A549 (cell line): Measurements from ENCODE around the gene CDH2. TPM values are rescaled to one million over a fixed set of nuclear protein-coding genes. Genes with fewer than 3 reads are reported as not detected.

Source experiments
- ATAC-seq, 2 experiments: fragments of 200-7000 bp in 1 of 2; fragments of >200 bp in 1 of 2; cut with Nextera tagmentation in 1 of 2; cut with Tn5 transposase in 1 of 2; 3 replicates each; pipeline versions ENCODE4 v1.8.0 to v1.9.1; 2018 to 2020; ENCODE audit warnings: mild to moderate bottlenecking in 1 of 2, moderate library complexity in 1 of 2
- CTCF ChIA-PET: fragments of 300-600 bp; sonication (Branson Sonifier 250); formaldehyde crosslinking; extraction: SDS; loops from one replicate; lab custom pipeline; 2021; ENCODE audit warnings: antibody characterized with exemption, inconsistent platforms; lab: Yijun Ruan, JAX
- POLR2A ChIA-PET: fragments of 350-600 bp; formaldehyde crosslinking; extraction: SDS; loops from one replicate; lab custom pipeline; 2021; ENCODE audit warnings: antibody characterized with exemption, inconsistent platforms; lab: Yijun Ruan, JAX
- DNase-seq, 2 experiments: peaks; one replicate each; pipeline versions ENCODE4 v3.0.0 to v3.0.0-alpha.2; 2011 to 2016; ENCODE audit warnings: low read depth in 1 of 2, low spot score in 1 of 2
- FAIRE-seq: peaks from 2 replicates; lab custom pipeline; 2011; peaks lifted over from hg19 to GRCh38; lab: Jason Lieb, UNC
- H3K27ac ChIP-seq, 2 experiments: fragments of >200 bp; sonication (Bioruptor Twin); formaldehyde crosslinking; 3 replicates each; pipeline ENCODE4 v1.5.1; 2016 to 2017
- H3K4me1 ChIP-seq: fragments of >200 bp; sonication (Bioruptor Twin); formaldehyde crosslinking; 3 replicates; pipeline ENCODE4 v1.6.1; 2016
- H3K4me2 ChIP-seq: fragments of >200 bp; sonication (Bioruptor Twin); formaldehyde crosslinking; 3 replicates; pipeline ENCODE4 v1.6.1; 2016
- H3K4me3 ChIP-seq: fragments of >200 bp; sonication (Bioruptor Twin); formaldehyde crosslinking; 3 replicates; pipeline ENCODE4 v1.5.1; 2016
- H3K9me3 ChIP-seq: fragments of >200 bp; sonication (Bioruptor Twin); formaldehyde crosslinking; 3 replicates; pipeline ENCODE4 v1.6.1; 2016
- BCL3 ChIP-seq: fragments of >200 bp; sonication (Bioruptor Twin); formaldehyde crosslinking; IDR thresholded peaks from 3 replicates; pipeline ENCODE4 v1.6.1; 2016
- CBX2 ChIP-seq: fragments of 200-600 bp; sonication (generic); IDR thresholded peaks from 2 replicates; pipeline ENCODE4 v1.6.1; 2016; ENCODE audit warnings: low read depth, mild to moderate bottlenecking, borderline replicate concordance
- CBX8 ChIP-seq: fragments of 200-600 bp; sonication (generic); IDR thresholded peaks from 2 replicates; pipeline ENCODE4 v1.6.1; 2016
- CHD4 ChIP-seq: fragments of 200-600 bp; sonication (generic); IDR thresholded peaks from 2 replicates; pipeline ENCODE4 v1.6.1; 2016; ENCODE audit warnings: antibody characterized with exemption, mild to moderate bottlenecking, borderline replicate concordance
- E2F6 ChIP-seq: IDR thresholded peaks from 2 replicates; pipeline ENCODE4 v1.6.1; 2012; ENCODE audit warnings: low read depth, borderline replicate concordance
- EHMT2 ChIP-seq: fragments of 200-600 bp; sonication (generic); IDR thresholded peaks from 2 replicates; pipeline ENCODE4 v1.6.1; 2016; ENCODE audit warnings: antibody characterized with exemption, low read depth, mild to moderate bottlenecking, moderate library complexity
- FOSB ChIP-seq: fragments of 250-450 bp; sonication (Bioruptor Pico); IDR thresholded peaks from 2 replicates; pipeline ENCODE4 v1.5.0; 2020; ENCODE audit warnings: mild to moderate bottlenecking, moderate library complexity
- FOSL2 ChIP-seq, 2 experiments: fragments of 450-650 bp in 1 of 2; fragments of >200 bp in 1 of 2; sonication (Bioruptor Twin) in 1 of 2; formaldehyde crosslinking; IDR thresholded peaks; 2 replicates each; pipeline versions ENCODE4 v1.5.0 to v1.6.1; 2016 to 2020; ENCODE audit warnings: mild to moderate bottlenecking in 1 of 2, moderate library complexity in 1 of 2
- HDAC2 ChIP-seq: fragments of 200-600 bp; sonication (generic); IDR thresholded peaks from 2 replicates; pipeline ENCODE4 v1.6.1; 2016
- HOXA7 ChIP-seq: fragments of 250-450 bp; sonication (Bioruptor Pico); IDR thresholded peaks from 2 replicates; pipeline ENCODE4 v1.5.0; 2020; ENCODE audit warnings: mild to moderate bottlenecking, moderate library complexity
- HOXB13 ChIP-seq: fragments of 250-450 bp; sonication (Bioruptor Pico); IDR thresholded peaks from 2 replicates; pipeline ENCODE4 v1.5.0; 2020; ENCODE audit warnings: low read depth, mild to moderate bottlenecking, moderate library complexity
- JUN ChIP-seq, 2 experiments: fragments of >200 bp; sonication (Bioruptor Twin); formaldehyde crosslinking; IDR thresholded peaks; 2 replicates in 1 of 2; 3 replicates in 1 of 2; pipeline ENCODE4 v1.6.1; 2016 to 2017
- MAX ChIP-seq: IDR thresholded peaks from 2 replicates; pipeline ENCODE4 v1.6.1; 2012
- NFE2L2 ChIP-seq: fragments of 150-350 bp; conservative IDR thresholded peaks from 2 replicates; pipeline ENCODE4 v1.6.1; 2014; ENCODE audit warnings: low read length
- NPAS2 ChIP-seq: fragments of 250-450 bp; sonication (Bioruptor Pico); IDR thresholded peaks from 2 replicates; pipeline ENCODE4 v1.8.0; 2022; ENCODE audit warnings: mild to moderate bottlenecking, moderate library complexity, borderline replicate concordance
- NR3C1 ChIP-seq: fragments of >200 bp; sonication (Bioruptor Twin); formaldehyde crosslinking; IDR thresholded peaks from 3 replicates; pipeline ENCODE4 v1.6.1; 2017
- RAD21 ChIP-seq, 2 experiments: fragments of >200 bp in 1 of 2; sonication (Bioruptor Twin) in 1 of 2; formaldehyde crosslinking in 1 of 2; IDR thresholded peaks in 1 of 2; conservative IDR thresholded peaks in 1 of 2; 2 replicates in 1 of 2; 3 replicates in 1 of 2; pipeline ENCODE4 v1.6.1; 2012 to 2018; ENCODE audit warnings: inconsistent platforms in 1 of 2
- RARB ChIP-seq: fragments of 250-450 bp; sonication (Bioruptor Pico); IDR thresholded peaks from 2 replicates; pipeline ENCODE4 v1.8.0; 2021; ENCODE audit warnings: mild to moderate bottlenecking, moderate library complexity
- RCOR1 ChIP-seq: fragments of 150-350 bp; IDR thresholded peaks from 2 replicates; pipeline ENCODE4 v1.6.1; 2014; ENCODE audit warnings: antibody characterized with exemption, low read length, low read depth
- ZC3H11A ChIP-seq: fragments of 450-650 bp; IDR thresholded peaks from 2 replicates; pipeline ENCODE4 v1.6.1; 2014; ENCODE audit warnings: antibody characterized with exemption, mild to moderate bottlenecking
- ZFP36 ChIP-seq: fragments of 450-650 bp; IDR thresholded peaks from 2 replicates; pipeline ENCODE4 v1.6.1; 2014; ENCODE audit warnings: borderline replicate concordance; ENCODE audit not compliant: partially characterized antibody
- ZNF302 ChIP-seq: fragments of 250-450 bp; sonication (Bioruptor Pico); IDR thresholded peaks from 2 replicates; pipeline ENCODE4 v1.9.0; 2021; ENCODE audit warnings: inconsistent platforms, mild to moderate bottlenecking, moderate library complexity
- WGBS: methylation state at CpG from one replicate; pipeline ENCODE4 v1.1.6; 2017; ENCODE audit errors: missing lambda C conversion rate; 5-methylcytosine and 5-hydroxymethylcytosine counted together
- polyA plus RNA-seq, 4 experiments: library from polyadenylated mRNA; depleted of rRNA in 3 of 4; stranded (reverse); fragments of >200 nt; fragmentation: RNase III in 1 of 4; extraction: RNeasy Plus Mini Kit Qiagen cat#74134 plus additional on column Dnase treatment in 1 of 4; gene quantifications; 2 replicates in 3 of 4; 3 replicates in 1 of 4; pipeline ENCODE4 v1.2.3, GENCODE V29; 2011 to 2017
- TF ChIP-seq, protein P1 (sequence below): fragments of 150-350 bp; IDR thresholded peaks from 2 replicates; pipeline ENCODE4 v1.6.1; 2014; ENCODE audit warnings: low read depth, mild to moderate bottlenecking, low read length
- TF ChIP-seq, protein P2 (sequence below): fragments of 250-450 bp; sonication (Bioruptor Pico); IDR thresholded peaks from 2 replicates; pipeline ENCODE4 v1.5.0; 2021; ENCODE audit warnings: mild to moderate bottlenecking, moderate library complexity, borderline replicate concordance
- TF ChIP-seq, protein P3 (sequence below): IDR thresholded peaks from 2 replicates; pipeline ENCODE4 v1.6.1; 2012
- TF ChIP-seq, protein P4 (sequence below): fragments of 450-650 bp; IDR thresholded peaks from 2 replicates; pipeline ENCODE4 v1.6.1; 2014; ENCODE audit warnings: antibody characterized with exemption

CDH2 gene
- polyA plus RNA-seq, 2 of the 4 experiments (the other 2 are of a cell fraction) = 54.0 to 71.9 TPM

DNA sequence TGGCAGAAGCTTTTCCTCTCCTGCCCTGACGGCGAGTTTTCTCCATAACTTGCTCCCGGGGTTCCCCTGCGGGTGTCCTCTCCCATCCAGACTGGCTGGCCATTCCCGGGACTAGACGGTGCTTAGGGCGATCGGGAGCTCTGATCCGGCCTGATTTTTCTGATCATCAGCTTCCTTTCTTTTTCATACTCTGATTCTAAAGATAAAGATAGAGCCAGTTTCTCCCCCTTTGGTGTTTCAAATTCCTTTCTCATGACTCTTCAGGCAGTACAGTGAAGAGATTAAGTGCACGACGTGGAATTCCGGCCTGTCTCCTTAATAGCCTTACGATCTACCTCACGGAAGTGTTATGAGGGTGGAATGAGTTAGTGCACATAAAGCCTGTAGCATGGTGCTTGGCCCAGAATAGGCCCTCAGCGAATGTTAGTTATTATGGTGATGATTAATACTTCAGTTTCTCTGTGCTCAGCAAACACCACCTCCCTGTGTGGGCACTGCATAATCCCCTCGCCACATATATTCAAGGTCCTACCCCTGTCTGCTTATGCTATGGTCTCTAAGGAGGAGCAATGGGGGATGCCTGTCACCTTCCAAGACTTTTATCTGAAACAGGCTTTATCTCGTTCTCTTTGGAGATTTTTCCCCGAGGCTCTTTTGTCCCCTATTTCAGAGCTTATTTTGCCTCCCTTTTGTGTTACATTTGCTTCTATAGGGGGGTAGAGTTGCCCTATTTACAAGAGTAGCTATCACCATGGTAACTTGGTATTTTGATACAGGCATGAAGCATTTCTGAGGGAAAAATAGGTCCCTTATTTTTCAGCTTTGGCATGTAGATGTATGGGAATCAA is 254.8 kb downstream of the CDH2 start:
- Histone ChIP-seq H3K4me1 (peaks cover 6% of the 10 kb centered on the region; the same call in 1 of the 3 replicates), H3K4me3 (peak overlapping the region; percentile 26; the same call in 1 of the 3 replicates), H3K4me2 (peak overlapping the region; percentile 69), H3K27ac (peak overlapping the region; percentile 29 to 67; a peak in 5 of 6 replicates), H3K9me3 (no peaks in the 10 kb centered on the region)
- ATAC-seq (peak; percentile 90 to 92), DNase-seq (peak; percentile 5 to 29), FAIRE-seq (no peak)
- ChIA-PET CTCF (interaction anchor here (0.6 kb wide), 1 partner anchor 191 kb away, joined by 4 read pairs; no protein-coding TSS in a partner anchor), POLR2A (no interaction called here)
- 40% methylated on average over 18 of the region's 18 CpGs for WGBS
- TF ChIP-seq HOXB13 (CRISPR knock-in tag) (no peak), JUN (IDR thresholded peaks at IDR 0.05) (no peak), NFE2L2 (no peak), CBX8 (no peak), CHD4 (no peak), NR3C1 (no peak), CBX2 (no peak), RARB (CRISPR knock-in tag) (no peak), FOSL2 (IDR thresholded peaks at IDR 0.05) (no peak), FOSL2 (CRISPR knock-in tag; IDR thresholded peaks at IDR 0.05) (no peak), HDAC2 (no peak), E2F6 (no peak), RAD21 (conservative IDR thresholded peaks at IDR 0.05 in 1 of 2, IDR thresholded peaks at IDR 0.05 in 1 of 2) (no peak), ZC3H11A (no peak), HOXA7 (CRISPR knock-in tag) (no peak), EHMT2 (no peak), ZNF302 (CRISPR knock-in tag) (no peak)
- TF ChIP-seq, protein P1, sequence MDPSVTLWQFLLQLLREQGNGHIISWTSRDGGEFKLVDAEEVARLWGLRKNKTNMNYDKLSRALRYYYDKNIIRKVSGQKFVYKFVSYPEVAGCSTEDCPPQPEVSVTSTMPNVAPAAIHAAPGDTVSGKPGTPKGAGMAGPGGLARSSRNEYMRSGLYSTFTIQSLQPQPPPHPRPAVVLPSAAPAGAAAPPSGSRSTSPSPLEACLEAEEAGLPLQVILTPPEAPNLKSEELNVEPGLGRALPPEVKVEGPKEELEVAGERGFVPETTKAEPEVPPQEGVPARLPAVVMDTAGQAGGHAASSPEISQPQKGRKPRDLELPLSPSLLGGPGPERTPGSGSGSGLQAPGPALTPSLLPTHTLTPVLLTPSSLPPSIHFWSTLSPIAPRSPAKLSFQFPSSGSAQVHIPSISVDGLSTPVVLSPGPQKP = no peak
- TF ChIP-seq, protein P2, sequence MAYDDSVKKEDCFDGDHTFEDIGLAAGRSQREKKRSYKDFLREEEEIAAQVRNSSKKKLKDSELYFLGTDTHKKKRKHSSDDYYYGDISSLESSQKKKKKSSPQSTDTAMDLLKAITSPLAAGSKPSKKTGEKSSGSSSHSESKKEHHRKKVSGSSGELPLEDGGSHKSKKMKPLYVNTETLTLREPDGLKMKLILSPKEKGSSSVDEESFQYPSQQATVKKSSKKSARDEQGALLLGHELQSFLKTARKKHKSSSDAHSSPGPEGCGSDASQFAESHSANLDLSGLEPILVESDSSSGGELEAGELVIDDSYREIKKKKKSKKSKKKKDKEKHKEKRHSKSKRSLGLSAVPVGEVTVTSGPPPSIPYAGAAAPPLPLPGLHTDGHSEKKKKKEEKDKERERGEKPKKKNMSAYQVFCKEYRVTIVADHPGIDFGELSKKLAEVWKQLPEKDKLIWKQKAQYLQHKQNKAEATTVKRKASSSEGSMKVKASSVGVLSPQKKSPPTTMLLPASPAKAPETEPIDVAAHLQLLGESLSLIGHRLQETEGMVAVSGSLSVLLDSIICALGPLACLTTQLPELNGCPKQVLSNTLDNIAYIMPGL = no peak
- TF ChIP-seq, protein P3, sequence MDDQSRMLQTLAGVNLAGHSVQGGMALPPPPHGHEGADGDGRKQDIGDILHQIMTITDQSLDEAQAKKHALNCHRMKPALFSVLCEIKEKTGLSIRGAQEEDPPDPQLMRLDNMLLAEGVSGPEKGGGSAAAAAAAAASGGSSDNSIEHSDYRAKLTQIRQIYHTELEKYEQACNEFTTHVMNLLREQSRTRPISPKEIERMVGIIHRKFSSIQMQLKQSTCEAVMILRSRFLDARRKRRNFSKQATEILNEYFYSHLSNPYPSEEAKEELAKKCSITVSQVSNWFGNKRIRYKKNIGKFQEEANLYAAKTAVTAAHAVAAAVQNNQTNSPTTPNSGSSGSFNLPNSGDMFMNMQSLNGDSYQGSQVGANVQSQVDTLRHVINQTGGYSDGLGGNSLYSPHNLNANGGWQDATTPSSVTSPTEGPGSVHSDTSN = no peak

DNA sequence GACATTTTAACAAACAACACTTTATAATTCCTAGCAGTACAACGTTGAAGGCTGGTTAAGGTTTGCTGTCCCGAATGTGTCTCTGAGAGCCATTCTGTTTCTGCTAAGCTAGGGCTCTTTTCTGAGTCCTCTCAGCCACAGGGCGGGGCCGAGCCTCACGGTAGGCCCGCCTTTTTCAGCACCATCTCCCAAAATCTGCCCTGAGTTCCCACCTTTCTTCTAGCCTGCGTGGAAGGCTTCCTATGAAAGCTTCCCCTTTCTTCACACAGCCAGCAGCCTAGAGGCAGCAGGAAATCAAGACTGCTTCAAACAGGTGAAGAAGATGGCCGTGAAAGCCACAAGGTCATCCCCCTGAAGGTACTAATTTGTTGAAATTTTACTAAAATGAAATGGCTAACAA is 255.5 kb downstream of the CDH2 start:
- peaks cover 6% of the 10 kb centered on the region; the same call in 1 of the 3 replicates for H3K4me1 ChIP-seq
- H3K4me2 ChIP-seq = peak overlapping the region; percentile 69
- no peaks in the 10 kb centered on the region for H3K9me3 ChIP-seq
- no peak for FAIRE-seq
- ChIA-PET CTCF (no interaction called here), POLR2A (no interaction called here)
- H3K27ac ChIP-seq = peak overlapping the region; percentile 29 to 67; a peak in 5 of 6 replicates
- H3K4me3 ChIP-seq = peak overlapping the region; percentile 26; the same call in 1 of the 3 replicates
- ATAC-seq = peak; percentile 30 to 65; a peak in 4 of 6 replicates
- 50% methylated on average over 8 of the region's 8 CpGs for WGBS
- peak in 1 of 2 experiments; percentile 1 for DNase-seq
- no peak for TF ChIP-seq BCL3
- no peak for TF ChIP-seq HOXA7 (CRISPR knock-in tag)
- no peak for TF ChIP-seq HOXB13 (CRISPR knock-in tag)
- TF ChIP-seq MAX = no peak
- no peak for TF ChIP-seq RCOR1
- TF ChIP-seq, protein P1 = no peak
- TF ChIP-seq, protein P4, sequence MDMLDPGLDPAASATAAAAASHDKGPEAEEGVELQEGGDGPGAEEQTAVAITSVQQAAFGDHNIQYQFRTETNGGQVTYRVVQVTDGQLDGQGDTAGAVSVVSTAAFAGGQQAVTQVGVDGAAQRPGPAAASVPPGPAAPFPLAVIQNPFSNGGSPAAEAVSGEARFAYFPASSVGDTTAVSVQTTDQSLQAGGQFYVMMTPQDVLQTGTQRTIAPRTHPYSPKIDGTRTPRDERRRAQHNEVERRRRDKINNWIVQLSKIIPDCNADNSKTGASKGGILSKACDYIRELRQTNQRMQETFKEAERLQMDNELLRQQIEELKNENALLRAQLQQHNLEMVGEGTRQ = no peak
- no peak for TF ChIP-seq ZFP36
- no peak for TF ChIP-seq NPAS2
- TF ChIP-seq RARB (CRISPR knock-in tag) = no peak
- no peak for TF ChIP-seq FOSB
